Neural crest cell (in vitro differentiated cells): ENCODE results near the gene SWAP70. TPM values are rescaled to one million over a fixed set of nuclear protein-coding genes. Genes with fewer than 3 reads are reported as not detected.

ENCODE experiments used
- DNase-seq: peaks from one replicate; pipeline ENCODE4 v3.0.0; 2021; ENCODE audit warnings: low read depth, mixed read lengths, low spot score
- H3K27ac Mint-ChIP-seq: one replicate; pipeline ENCODE4 v1.8.0; 2021; ENCODE audit warnings: mild to moderate bottlenecking, mixed read lengths; ENCODE audit not compliant: unreplicated experiment
- H3K27me3 Mint-ChIP-seq: 2 replicates; pipeline ENCODE4 v1.8.0; 2021; ENCODE audit warnings: low read depth, mild to moderate bottlenecking, mixed read lengths
- H3K36me3 Mint-ChIP-seq: 2 replicates; pipeline ENCODE4 v1.8.0; 2021; ENCODE audit warnings: low read depth, mild to moderate bottlenecking, mixed read lengths
- H3K4me1 Mint-ChIP-seq: 2 replicates; pipeline ENCODE4 v1.8.0; 2021; ENCODE audit warnings: mixed read lengths
- H3K4me3 Mint-ChIP-seq: one replicate; pipeline ENCODE4 v1.8.0; 2021; ENCODE audit warnings: mild to moderate bottlenecking, mixed read lengths
- H3K9me3 Mint-ChIP-seq: 2 replicates; pipeline ENCODE4 v1.8.0; 2021; ENCODE audit warnings: mixed read lengths
- CTCF ChIP-seq: fragments of 200-600 bp; sonication (generic); conservative IDR thresholded peaks from 2 replicates; pipeline ENCODE4 v1.5.0; 2021; ENCODE audit warnings: antibody characterized with exemption, mild to moderate bottlenecking
- total RNA-seq: library from RNA; stranded (reverse); gene quantifications from 2 replicates; pipeline ENCODE4 v1.2.1, GENCODE V29; 2021

Gene SWAP70
- total RNA-seq, 1 donor from 2014 or later = 18.1 TPM

GRCh38 chr11:9717040-9717357, 53.1 kb downstream of the SWAP70 start:
- Mint-ChIP-seq H3K36me3 (peaks cover 11% of the 10 kb centered on the region), H3K27ac (no peak overlapping the region), H3K4me1 (peaks cover 18% of the 10 kb centered on the region), H3K27me3 (no peaks in the 10 kb centered on the region), H3K4me3 (no peak overlapping the region), H3K9me3 (no peaks in the 10 kb centered on the region)
- TF ChIP-seq CTCF = no peak
- no peak for DNase-seq

GRCh38 chr11:9717719-9718118, 53.8 kb downstream of the SWAP70 start:
- DNase-seq = no peak
- Mint-ChIP-seq H3K27me3 (no peaks in the 10 kb centered on the region), H3K4me3 (no peak overlapping the region), H3K36me3 (peaks cover 13% of the 10 kb centered on the region), H3K4me1 (peaks cover 23% of the 10 kb centered on the region), H3K9me3 (no peaks in the 10 kb centered on the region), H3K27ac (peak overlapping the region; percentile 21)
- no peak for TF ChIP-seq CTCF

GRCh38 chr11:9718147-9718546, 54.3 kb downstream of the SWAP70 start:
- TF ChIP-seq CTCF = no peak
- Mint-ChIP-seq H3K27ac (no peak overlapping the region), H3K36me3 (peaks cover 13% of the 10 kb centered on the region), H3K27me3 (no peaks in the 10 kb centered on the region), H3K9me3 (no peaks in the 10 kb centered on the region), H3K4me1 (peaks cover 26% of the 10 kb centered on the region), H3K4me3 (no peak overlapping the region)
- DNase-seq = no peak

- DNase-seq = no peak
- Mint-ChIP-seq H3K4me1 (peaks cover 26% of the 10 kb centered on the region), H3K27ac (no peak overlapping the region), H3K4me3 (no peak overlapping the region), H3K36me3 (peaks cover 9% of the 10 kb centered on the region), H3K9me3 (no peaks in the 10 kb centered on the region), H3K27me3 (no peaks in the 10 kb centered on the region)
- no peak for TF ChIP-seq CTCF
Measured at GRCh38 chr11:9719566-9720289, 55.9 kb downstream of the SWAP70 start.

- no peak for DNase-seq
- Mint-ChIP-seq H3K4me3 (no peak overlapping the region), H3K27me3 (no peaks in the 10 kb centered on the region), H3K4me1 (peaks cover 26% of the 10 kb centered on the region), H3K9me3 (no peaks in the 10 kb centered on the region), H3K36me3 (peaks cover 9% of the 10 kb centered on the region), H3K27ac (no peak overlapping the region)
- TF ChIP-seq CTCF = no peak
Measured at GRCh38 chr11:9720290-9720630, 56.4 kb downstream of the SWAP70 start.
